Naive thymus-derived CD8-positive, alpha-beta T cell (primary cell): ENCODE data around the gene NDUFS3. TPM values are rescaled to one million over a fixed set of nuclear protein-coding genes. Genes with fewer than 3 reads are reported as not detected.

Experiments
- ATAC-seq, 2 donors: fragments of 150-1000 bp; cut with Tn5 transposase in 1 of 2; sonication (Bioruptor Pico), chemical (Tn5 transposase) in 1 of 2; 1 replicate in 1 of 2; 2 replicates in 1 of 2; pipeline ENCODE4 v1.10.0; 2021; ENCODE audit warnings: mild to moderate bottlenecking in 2 of 2, moderate library complexity in 2 of 2
- POLR2A ChIA-PET: fragments of 350-600 bp; sonication (Branson Sonifier 250); formaldehyde crosslinking; loops from one replicate; lab custom pipeline; 2021; ENCODE audit warnings: antibody characterized with exemption; lab: Charles Lee
- DNase-seq, 10 donors: peaks; one replicate each; pipeline versions ENCODE4 v3.0.0 to v3.0.0-alpha.2; 2020 to 2022
- H3K27ac Mint-ChIP-seq, 10 donors: one replicate each; pipeline ENCODE4 v1.8.0; 2020 to 2022; ENCODE audit warnings: mild to moderate bottlenecking in 10 of 10, mixed read lengths in 10 of 10, moderate library complexity in 4 of 10, inconsistent platforms in 1 of 10
- H3K27me3 Mint-ChIP-seq, 5 donors: one replicate each; pipeline ENCODE4 v1.8.0; 2021 to 2022; ENCODE audit warnings: mixed read lengths in 5 of 5
- H3K36me3 Mint-ChIP-seq, 3 donors: one replicate each; pipeline ENCODE4 v1.8.0; 2020 to 2022; ENCODE audit warnings: mixed read lengths in 3 of 3, mild to moderate bottlenecking in 2 of 3, inconsistent platforms in 1 of 3
- H3K4me1 Mint-ChIP-seq, 4 donors: one replicate each; pipeline ENCODE4 v1.8.0; 2021 to 2022; ENCODE audit warnings: mixed read lengths in 4 of 4
- H3K4me3 Mint-ChIP-seq, 10 donors: one replicate each; pipeline ENCODE4 v1.8.0; 2020 to 2022; ENCODE audit warnings: mild to moderate bottlenecking in 10 of 10, mixed read lengths in 10 of 10, moderate library complexity in 6 of 10, inconsistent platforms in 1 of 10
- H3K9me3 Mint-ChIP-seq, 9 donors: one replicate each; pipeline ENCODE4 v1.8.0; 2020 to 2022; ENCODE audit warnings: mixed read lengths in 9 of 9, mild to moderate bottlenecking in 3 of 9, inconsistent platforms in 1 of 9, moderate library complexity in 1 of 9
- polyA plus RNA-seq, 3 donors: library from polyadenylated mRNA; unstranded; fragments of 300-500 nt; fragmentation: Illumina TruSeq; gene quantifications; one replicate each; pipeline ENCODE4 v1.2.3, GENCODE V29; 2021
- total RNA-seq, 8 experiments: library from RNA in 2 of 8; stranded (reverse) in 2 of 8; gene quantifications; one replicate each; pipeline ENCODE4 v1.2.3 and lab custom pipeline; 2021 to 2026

The NDUFS3 gene
- total and polyA plus RNA-seq, 5 experiments from 2014 or later, result 92.0 to 109 (median 101) TPM

- H3K27ac Mint-ChIP-seq, result no peak overlapping the region
- POLR2A ChIA-PET, result no interaction called here
- ATAC-seq, result no peak
- peaks cover 13 to 45% (median 31%) of the 10 kb centered on the region in 5 donors for H3K27me3 Mint-ChIP-seq
- DNase-seq, result no peak
- H3K9me3 Mint-ChIP-seq, result no peaks in the 10 kb centered on the region
- peak overlapping the region in 4 of 10 donors; percentile 7 to 45 (median 30) for H3K4me3 Mint-ChIP-seq
- H3K4me1 Mint-ChIP-seq, result peaks cover 4 to 25% (median 13%) of the 10 kb centered on the region in 4 donors
- H3K36me3 Mint-ChIP-seq, result peaks cover 0 to 2% (median 0%) of the 10 kb centered on the region in 3 donors
Observed at GRCh38 chr11:47593492-47593933, 14.6 kb downstream of the NDUFS3 start.

- peak within 1 kb of the TSS in 3 of 10 donors; percentile 3 to 65 (median 60) for H3K27ac Mint-ChIP-seq
Observed at GRCh38 chr11:47593934-47594855, 15.3 kb downstream of the NDUFS3 start, which contains the start of gene C1QTNF4. Gene C1QTNF4 (minus strand): TSS chr11:47594411. CDS start chr11:47590810, 3,601 bp downstream.

GRCh38 chr11:47595029-47595428 is 16.2 kb downstream of the NDUFS3 start:
- Mint-ChIP-seq H3K27me3 (peaks cover 13 to 45% (median 31%) of the 10 kb centered on the region in 5 donors), H3K27ac (no peak overlapping the region), H3K36me3 (peaks cover 0 to 5% (median 0%) of the 10 kb centered on the region in 3 donors), H3K4me3 (no peak overlapping the region), H3K4me1 (peaks cover 9 to 25% (median 13%) of the 10 kb centered on the region in 4 donors), H3K9me3 (no peaks in the 10 kb centered on the region)
- ATAC-seq (peak in 1 of 2 donors; percentile 38), DNase-seq (no peak)
- POLR2A ChIA-PET, result interaction anchor here (1.2 kb wide), 1 partner anchor 15 kb away, joined by 3 read pairs; no protein-coding TSS in a partner anchor

More at GRCh38 chr11:47593934-47594855, 15.3 kb downstream of the NDUFS3 start, which contains the start of gene C1QTNF4:
- peak; percentile 33 for ATAC-seq
- peaks cover 6 to 25% (median 13%) of the 10 kb centered on the region in 4 donors for H3K4me1 Mint-ChIP-seq
- POLR2A ChIA-PET, result no interaction called here
- no peak for DNase-seq
- peak within 1 kb of the TSS in 4 of 10 donors; percentile 7 to 45 (median 30) for H3K4me3 Mint-ChIP-seq
- H3K9me3 Mint-ChIP-seq, result no peaks in the 10 kb centered on the region
- H3K27me3 Mint-ChIP-seq, result peaks cover 13 to 45% (median 31%) of the 10 kb centered on the region in 5 donors
- peaks cover 0 to 3% (median 0%) of the 10 kb centered on the region in 3 donors for H3K36me3 Mint-ChIP-seq

GRCh38 chr11:47595967-47596366 is 17.1 kb downstream of the NDUFS3 start:
- DNase-seq (no peak), ATAC-seq (no peak)
- H3K27ac Mint-ChIP-seq, result no peak overlapping the region
- no peaks in the 10 kb centered on the region for H3K9me3 Mint-ChIP-seq
- H3K27me3 Mint-ChIP-seq, result peaks cover 13 to 45% (median 31%) of the 10 kb centered on the region in 5 donors
- H3K4me3 Mint-ChIP-seq, result no peak overlapping the region
- peaks cover 9 to 25% (median 13%) of the 10 kb centered on the region in 4 donors for H3K4me1 Mint-ChIP-seq
- H3K36me3 Mint-ChIP-seq, result peaks cover 0 to 5% (median 0%) of the 10 kb centered on the region in 3 donors
- POLR2A ChIA-PET, result interaction anchor here (1.2 kb wide), 1 partner anchor 16 kb away, joined by 3 read pairs; no protein-coding TSS in a partner anchor

DNA sequence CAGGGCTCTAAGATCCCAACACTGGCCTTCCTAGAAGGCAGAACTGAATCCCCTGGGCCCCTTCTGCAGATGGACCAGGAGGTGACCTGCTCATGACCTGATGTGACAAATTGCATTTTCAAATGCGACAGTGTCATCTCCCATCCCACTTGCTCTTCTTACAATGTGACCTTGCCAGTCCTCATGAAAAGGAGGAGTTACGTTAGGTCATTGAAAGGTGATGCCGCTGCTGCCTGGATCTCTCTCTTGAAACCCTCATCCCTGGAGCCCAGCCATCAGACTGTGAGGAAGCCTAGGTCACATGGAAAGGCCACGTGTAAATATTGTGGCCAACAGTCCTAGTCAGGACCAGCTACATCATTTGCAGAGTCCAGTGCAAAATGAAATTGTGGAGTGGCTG is 21.0 kb downstream of the NDUFS3 start:
- ATAC-seq, result no peak
- Mint-ChIP-seq H3K36me3 (peaks cover 0 to 3% (median 0%) of the 10 kb centered on the region in 3 donors), H3K4me3 (no peak overlapping the region), H3K9me3 (no peaks in the 10 kb centered on the region), H3K27ac (peak overlapping the region in 1 of 10 donors; percentile 62), H3K27me3 (peaks cover 2 to 10% (median 8%) of the 10 kb centered on the region in 5 donors), H3K4me1 (peaks cover 0 to 5% (median 2%) of the 10 kb centered on the region in 4 donors)
- DNase-seq, result no peak
- POLR2A ChIA-PET, result no interaction called here

GRCh38 chr11:47603295-47603694 is 24.4 kb downstream of the NDUFS3 start:
- DNase-seq, result no peak
- POLR2A ChIA-PET, result no interaction called here
- Mint-ChIP-seq H3K27me3 (no peaks in the 10 kb centered on the region), H3K27ac (no peak overlapping the region), H3K4me3 (no peak overlapping the region), H3K4me1 (peaks cover 0 to 5% (median under 1%) of the 10 kb centered on the region in 4 donors), H3K36me3 (peaks cover 0 to 16% (median 0%) of the 10 kb centered on the region in 3 donors), H3K9me3 (no peaks in the 10 kb centered on the region)
- ATAC-seq, result no peak

DNA sequence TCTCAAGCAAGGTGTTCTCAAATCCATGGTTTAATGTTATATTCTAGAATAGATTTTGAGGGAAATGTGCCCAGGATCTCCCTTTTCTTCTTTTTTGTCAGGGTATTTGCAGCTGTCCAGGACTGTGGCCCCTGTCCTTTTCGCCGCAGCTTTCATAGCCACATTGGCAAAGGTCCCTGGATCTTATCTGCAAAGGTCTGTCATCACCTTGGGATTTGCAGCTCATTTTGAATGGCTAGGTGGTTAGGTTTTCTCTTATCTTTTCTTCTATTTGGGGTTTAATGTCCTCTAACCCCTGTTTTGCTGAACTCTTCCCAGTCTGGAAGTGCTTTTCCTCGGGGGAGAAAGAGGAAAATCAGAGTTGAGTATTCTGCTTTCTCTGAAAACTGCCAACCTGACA is 27.0 kb downstream of the NDUFS3 start:
- peaks cover 0 to 20% (median 0%) of the 10 kb centered on the region in 3 donors for H3K36me3 Mint-ChIP-seq
- no peak for DNase-seq
- no peaks in the 10 kb centered on the region for H3K9me3 Mint-ChIP-seq
- ATAC-seq, result no peak
- H3K27me3 Mint-ChIP-seq, result no peaks in the 10 kb centered on the region
- H3K4me1 Mint-ChIP-seq, result peaks cover 0 to 2% (median under 1%) of the 10 kb centered on the region in 4 donors
- POLR2A ChIA-PET, result interaction anchor here (0.5 kb wide), 1 partner anchor 56 kb away, joined by 5 read pairs; no protein-coding TSS in a partner anchor
- H3K4me3 Mint-ChIP-seq, result no peak overlapping the region
- H3K27ac Mint-ChIP-seq, result no peak overlapping the region

DNA sequence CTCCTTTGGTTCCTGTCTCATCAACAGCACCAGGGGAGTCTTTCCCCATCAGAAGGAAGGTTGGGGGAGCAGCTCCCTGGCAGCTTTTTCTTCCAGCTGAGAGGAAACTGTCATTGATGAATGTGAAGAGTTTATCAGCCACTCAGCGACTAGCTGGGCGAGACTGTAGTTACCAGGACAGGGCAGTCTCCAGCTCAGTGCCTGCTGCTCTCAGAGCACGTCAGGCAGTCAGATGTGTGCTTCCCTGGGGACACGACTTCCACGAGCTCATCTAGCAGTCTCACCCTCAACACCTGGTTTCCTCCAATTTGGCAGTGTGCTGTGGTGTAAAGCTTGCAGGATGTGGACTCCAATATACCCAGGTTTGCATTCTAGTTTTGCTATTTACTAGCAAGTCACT is 27.9 kb downstream of the NDUFS3 start:
- peaks cover 0 to 6% (median under 1%) of the 10 kb centered on the region in 4 donors for H3K4me1 Mint-ChIP-seq
- H3K4me3 Mint-ChIP-seq, result no peak overlapping the region
- POLR2A ChIA-PET, result no interaction called here
- no peak for DNase-seq
- peaks cover 0 to 23% (median 0%) of the 10 kb centered on the region in 3 donors for H3K36me3 Mint-ChIP-seq
- H3K9me3 Mint-ChIP-seq, result no peaks in the 10 kb centered on the region
- no peak overlapping the region for H3K27ac Mint-ChIP-seq
- no peak for ATAC-seq
- H3K27me3 Mint-ChIP-seq, result no peaks in the 10 kb centered on the region

DNA sequence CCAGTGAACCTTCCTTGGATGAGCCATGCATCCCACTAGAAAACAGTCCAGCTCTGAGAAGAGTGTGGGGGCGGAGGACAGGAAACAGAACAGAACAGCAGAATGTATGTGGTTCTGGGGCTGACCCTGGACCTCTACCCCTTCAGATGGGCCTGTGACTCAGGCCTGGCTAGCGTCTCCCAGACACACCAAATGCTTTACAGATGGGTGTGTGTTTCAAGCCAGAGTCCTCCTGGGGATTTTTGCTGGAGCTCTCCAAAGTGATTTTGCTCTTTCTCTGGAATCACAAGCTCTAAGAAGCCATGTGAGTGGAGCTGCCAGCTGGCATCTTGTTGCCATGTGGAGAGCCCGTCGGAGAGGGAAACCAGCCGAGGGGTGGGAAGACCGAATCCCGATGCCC is 28.5 kb downstream of the NDUFS3 start:
- no peak for DNase-seq
- Mint-ChIP-seq H3K27me3 (no peaks in the 10 kb centered on the region), H3K4me1 (peaks cover 0 to 7% (median under 1%) of the 10 kb centered on the region in 4 donors), H3K36me3 (peaks cover 0 to 24% (median 0%) of the 10 kb centered on the region in 3 donors), H3K9me3 (no peaks in the 10 kb centered on the region), H3K4me3 (no peak overlapping the region), H3K27ac (no peak overlapping the region)
- POLR2A ChIA-PET, result no interaction called here
- no peak for ATAC-seq

DNA sequence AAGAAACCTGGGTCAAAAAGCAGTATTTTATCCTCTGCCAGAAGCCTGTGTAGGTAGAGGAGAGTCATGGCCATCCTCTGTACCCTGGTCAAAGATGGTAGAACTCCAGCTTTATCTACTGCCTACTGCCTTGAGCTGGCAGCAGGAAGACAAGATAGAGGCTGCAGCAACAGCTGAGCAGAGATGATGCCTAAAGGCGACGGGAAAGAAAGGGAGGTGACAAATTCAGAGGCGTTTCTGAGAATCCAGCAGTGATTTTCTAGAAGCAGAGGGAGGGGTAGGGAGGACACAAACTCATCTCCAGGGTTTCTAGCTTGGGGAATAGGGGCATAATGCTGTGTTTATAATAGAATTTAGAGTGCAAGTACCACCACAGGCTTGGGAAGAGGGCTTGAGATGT is 30.8 kb downstream of the NDUFS3 start:
- Mint-ChIP-seq H3K36me3 (peaks cover 0 to 24% (median 0%) of the 10 kb centered on the region in 3 donors), H3K27me3 (no peaks in the 10 kb centered on the region), H3K9me3 (no peaks in the 10 kb centered on the region), H3K27ac (peak overlapping the region in 4 of 10 donors; percentile 38 to 83 (median 46)), H3K4me1 (peaks cover 0 to 7% (median 0%) of the 10 kb centered on the region in 4 donors), H3K4me3 (no peak overlapping the region)
- POLR2A ChIA-PET, result no interaction called here
- DNase-seq, result no peak
- ATAC-seq, result no peak

GRCh38 chr11:47611348-47611794 is 32.5 kb downstream of the NDUFS3 start:
- no peak for DNase-seq
- Mint-ChIP-seq H3K9me3 (no peaks in the 10 kb centered on the region), H3K36me3 (peaks cover 0 to 19% (median 0%) of the 10 kb centered on the region in 3 donors), H3K4me1 (peaks cover 0 to 12% (median 0%) of the 10 kb centered on the region in 4 donors), H3K27ac (peak overlapping the region in 2 of 10 donors; percentile 3 to 13), H3K4me3 (no peak overlapping the region), H3K27me3 (no peaks in the 10 kb centered on the region)
- POLR2A ChIA-PET, result no interaction called here
- ATAC-seq, result no peak

DNA sequence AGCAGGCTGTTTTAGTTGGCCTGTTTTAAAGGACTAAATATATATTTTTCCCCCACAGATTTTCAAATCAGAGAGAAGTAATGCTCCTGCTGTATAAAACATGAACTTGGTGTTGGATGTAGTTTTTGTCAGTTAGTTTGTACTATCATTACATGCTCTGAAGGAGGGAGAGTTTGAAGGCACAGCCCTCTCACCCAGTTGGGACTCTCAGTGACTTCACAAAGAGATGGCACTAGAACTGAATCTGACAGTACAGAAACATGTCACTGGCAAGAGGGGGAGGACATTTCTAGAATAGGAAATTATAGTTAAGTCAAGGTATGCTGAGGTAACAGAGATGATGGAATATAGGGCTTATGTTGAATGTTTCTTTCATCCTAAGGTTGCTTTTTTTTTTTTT is 36.4 kb downstream of the NDUFS3 start:
- Mint-ChIP-seq H3K4me1 (peaks cover 0 to 12% (median 0%) of the 10 kb centered on the region in 4 donors), H3K9me3 (no peaks in the 10 kb centered on the region)

More for the DNA sequence above, 36.4 kb downstream of the NDUFS3 start:
- DNase-seq, result no peak
- ATAC-seq, result no peak
- Mint-ChIP-seq H3K4me3 (no peak overlapping the region), H3K27ac (peak overlapping the region in 2 of 10 donors; percentile 25 to 29), H3K36me3 (peaks cover 0 to 41% (median 0%) of the 10 kb centered on the region in 3 donors), H3K27me3 (no peaks in the 10 kb centered on the region)
- POLR2A ChIA-PET, result interaction anchor here (0.6 kb wide), 1 partner anchor 69 kb away, joined by 6 read pairs; no protein-coding TSS in a partner anchor
